Measurements from ENCODE around the gene OR10P1.

OR10P1 gene

GRCh38 chr12:55685671-55686070 lies 49.0 kb downstream of the OR10P1 start:
- no peak overlapping the region for H3K27ac ChIP-seq
- TF ChIP-seq ZFX (IDR thresholded peaks at IDR 0.05) (no peak), CTCF (conservative IDR thresholded peaks at IDR 0.05) (no peak)

- no peak overlapping the region for H3K27ac ChIP-seq
- TF ChIP-seq ZFX (IDR thresholded peaks at IDR 0.05) (no peak), CTCF (conservative IDR thresholded peaks at IDR 0.05) (no peak)
Observed at GRCh38 chr12:55686366-55687010, 49.8 kb downstream of the OR10P1 start.

All from C4-2B (cell line).